K562 (cell line): Measurements from ENCODE around the gene FCHO2. TPM values are rescaled to one million over a fixed set of nuclear protein-coding genes. Genes with fewer than 3 reads are reported as not detected.

Source experiments
- ATAC-seq: fragments of 200-7000 bp; cut with Tn5 transposase; 3 replicates; pipeline ENCODE4 v1.9.1; 2020; ENCODE audit warnings: moderate library complexity
- BruUV-seq: library from RNA; stranded (reverse); fragments of 400-500 nt; replicated peaks from 2 replicates; lab custom pipeline; 2021; lab: Mats Ljungman, UMichigan
- CTCF ChIA-PET: fragments of 300-600 bp; formaldehyde crosslinking; extraction: SDS; loops from one replicate; lab custom pipeline; 2021; ENCODE audit warnings: low intra/inter-chr PET ratio; lab: Yijun Ruan, JAX
- POLR2A ChIA-PET: fragments of 300-600, 350-650 bp; sonication (Branson Sonifier 250); formaldehyde crosslinking; extraction: SDS; loops from one replicate; lab custom pipeline; 2021; ENCODE audit warnings: antibody characterized with exemption, inconsistent platforms; lab: Yijun Ruan, JAX
- DNase-seq, 4 experiments: peaks; one replicate each; pipeline versions ENCODE4 v3.0.0 to v3.0.0-alpha.2; 2011 to 2018; ENCODE audit warnings: low spot score in 3 of 4, mixed read lengths in 3 of 4; ENCODE audit errors: extremely low read depth in 1 of 4
- FAIRE-seq: peaks from 2 replicates; lab custom pipeline; 2011; peaks lifted over from hg19 to GRCh38; lab: Jason Lieb, UNC
- H2AFZ ChIP-seq: 2 replicates; pipeline ENCODE4 v1.6.0; 2011; ENCODE audit warnings: low read depth, low read length, control low read depth, inconsistent platforms
- H3K27ac ChIP-seq: fragments of 200-600 bp; 3 replicates; pipeline ENCODE4 v1.8.0; 2011; ENCODE audit warnings: low read depth, mild to moderate bottlenecking, control low read depth, inconsistent platforms, low read length, moderate library complexity, mixed read lengths; ENCODE audit errors: extremely low read depth
- H3K27me3 ChIP-seq, 2 experiments: fragments of 300-600 bp in 1 of 2; 2 replicates in 1 of 2; 3 replicates in 1 of 2; pipeline versions ENCODE4 v1.6.0 to v1.8.0; 2011; ENCODE audit warnings: inconsistent platforms in 2 of 2, low read length in 2 of 2, mild to moderate bottlenecking in 1 of 2, mixed read lengths in 1 of 2, moderate library complexity in 1 of 2; ENCODE audit not compliant: control insufficient read depth in 2 of 2, insufficient read depth in 2 of 2
- H3K36me3 ChIP-seq: fragments of 300-600 bp; 3 replicates; pipeline ENCODE4 v1.8.0; 2011; ENCODE audit warnings: mild to moderate bottlenecking, low read length, inconsistent platforms; ENCODE audit not compliant: control insufficient read depth, insufficient read depth
- H3K4me1 ChIP-seq, 2 experiments: fragments of 200-600 bp in 1 of 2; replicated peaks in 1 of 2; 2 replicates in 1 of 2; 3 replicates in 1 of 2; pipeline versions ENCODE4 v1.5.1 to v1.8.0; 2011; ENCODE audit warnings: inconsistent platforms in 2 of 2, low read length in 2 of 2, mild to moderate bottlenecking in 1 of 2, mixed read lengths in 1 of 2, moderate library complexity in 1 of 2; ENCODE audit not compliant: control insufficient read depth in 2 of 2, insufficient read depth in 2 of 2
- H3K4me2 ChIP-seq: 2 replicates; pipeline ENCODE4 v1.6.1; 2011; ENCODE audit warnings: low read length, control low read depth, inconsistent platforms, mixed read lengths; ENCODE audit not compliant: insufficient read depth
- H3K4me3 ChIP-seq: fragments of 200-600 bp; sonication (generic), shearing (Covaris generic); 2 replicates; pipeline ENCODE4 v1.5.1; 2016; ENCODE audit warnings: control low read depth, inconsistent platforms
- H3K79me2 ChIP-seq: fragments of 200-600 bp; 3 replicates; pipeline ENCODE4 v1.8.0; 2011; ENCODE audit warnings: low read length, inconsistent platforms; ENCODE audit not compliant: control insufficient read depth, insufficient read depth
- H3K9ac ChIP-seq, 2 experiments: 2 replicates each; pipeline versions ENCODE4 v1.6.0 to v1.6.1; 2011; ENCODE audit warnings: low read depth in 2 of 2, low read length in 2 of 2, control low read depth in 1 of 2, inconsistent platforms in 1 of 2, mild to moderate bottlenecking in 1 of 2, mixed read lengths in 1 of 2; ENCODE audit not compliant: insufficient read depth in 1 of 2
- H3K9me1 ChIP-seq: one replicate; pipeline ENCODE4 v1.6.0; 2011; ENCODE audit warnings: inconsistent platforms, mild to moderate bottlenecking, low read length, moderate library complexity; ENCODE audit not compliant: control insufficient read depth, insufficient read depth
- H3K9me3 ChIP-seq: replicated peaks from 2 replicates; pipeline ENCODE4 v1.5.1; 2011; ENCODE audit warnings: low read depth, low read length, inconsistent platforms; ENCODE audit not compliant: control insufficient read depth, insufficient read depth
- H4K20me1 ChIP-seq: replicated peaks from 2 replicates; pipeline ENCODE4 v1.6.1; 2011; ENCODE audit warnings: low read length, inconsistent platforms, mixed read lengths; ENCODE audit not compliant: control insufficient read depth, insufficient read depth
- COPS2 ChIP-seq: fragments of 450-650 bp; conservative IDR thresholded peaks from 2 replicates; pipeline ENCODE4 v1.6.1; 2016; ENCODE audit warnings: mild to moderate bottlenecking, moderate library complexity
- CREB1 ChIP-seq, 2 experiments: sonication (generic) in 1 of 2; formaldehyde crosslinking in 1 of 2; IDR thresholded peaks; 2 replicates each; pipeline versions ENCODE4 v1.6.1 to v1.8.0; 2012 to 2022; ENCODE audit warnings: inconsistent platforms in 1 of 2, mild to moderate bottlenecking in 1 of 2, missing genetic modification reagents in 1 of 2, moderate library complexity in 1 of 2
- EZH2 ChIP-seq: IDR thresholded peaks from 2 replicates; pipeline ENCODE4 v1.6.1; 2012; ENCODE audit warnings: low read depth, mild to moderate bottlenecking, inconsistent platforms, low read length, borderline replicate concordance
- MEF2D ChIP-seq: conservative IDR thresholded peaks from 2 replicates; pipeline ENCODE4 v1.6.1; 2016; ENCODE audit warnings: low read depth, missing genetic modification characterization, missing compliant biosample characterization
- NR2C1 ChIP-seq, 2 experiments: fragments of 450-650 bp; IDR thresholded peaks; 2 replicates each; pipeline ENCODE4 v1.6.1; 2017; ENCODE audit warnings: mild to moderate bottlenecking in 2 of 2, antibody characterized with exemption in 1 of 2, inconsistent platforms in 1 of 2, missing compliant biosample characterization in 1 of 2, missing genetic modification characterization in 1 of 2
- SRSF1 ChIP-seq: fragments of 200-400 bp; formaldehyde crosslinking; IDR thresholded peaks from 2 replicates; pipeline ENCODE4 v1.6.1; 2017; ENCODE audit warnings: mild to moderate bottlenecking, low read depth, low read length, moderate library complexity
- TAF9B ChIP-seq: fragments of 450-650 bp; IDR thresholded peaks from 2 replicates; pipeline ENCODE4 v1.6.1; 2018; ENCODE audit warnings: mild to moderate bottlenecking; ENCODE audit not compliant: partially characterized antibody
- WHSC1 ChIP-seq: IDR thresholded peaks from one replicate; pipeline ENCODE4 v1.6.1; 2012; ENCODE audit warnings: low read length, control low read depth, inconsistent platforms
- ZBTB40 ChIP-seq, 2 experiments: fragments of 450-650 bp in 1 of 2; sonication (generic) in 1 of 2; formaldehyde crosslinking in 1 of 2; IDR thresholded peaks; 2 replicates each; pipeline versions ENCODE4 v1.7.1 to v1.9.0; 2016 to 2022; ENCODE audit warnings: inconsistent platforms in 1 of 2, mild to moderate bottlenecking in 1 of 2, missing genetic modification reagents in 1 of 2
- ZNF436 ChIP-seq: fragments of 250-450, 450-650 bp; sonication (Bioruptor Pico); formaldehyde crosslinking; IDR thresholded peaks from 2 replicates; pipeline ENCODE4 v1.7.0; 2020; ENCODE audit warnings: mild to moderate bottlenecking
- WGBS: fragments of 100-300 bp; shearing (Covaris generic); methylation state at CpG from one replicate; pipeline ENCODE4 v1.1.6; 2016; ENCODE audit warnings: low coverage, mixed read lengths; ENCODE audit not compliant: insufficient coverage; ENCODE audit errors: missing lambda C conversion rate; 5-methylcytosine and 5-hydroxymethylcytosine counted together
- in situ Hi-C: fragments of 300-500 bp; cut with MboI; formaldehyde crosslinking; loops from 4 replicates; pipeline ENCODE4 v1.15.0; 2018; ENCODE audit warnings: inconsistent platforms, mixed read lengths
- intact Hi-C: fragments of 100-400 bp; cut with micrococcal nuclease; formaldehyde crosslinking; loops from 2 replicates; pipeline ENCODE4 v1.14.2; 2022
- polyA plus RNA-seq, 8 experiments: library from polyadenylated mRNA; depleted of rRNA in 4 of 8; stranded (reverse) in 5 of 8; unstranded in 3 of 8; fragments of >200 nt; fragmentation: Nextera tagmentation in 2 of 8; fragmentation: Illumina TruSeq in 1 of 8; extraction: Ambion mirVana in 2 of 8; extraction: Trizol in 1 of 8; gene quantifications; 2 replicates each; pipeline versions ENCODE4 v1.2.1 to v1.2.3, GENCODE V29; 2011 to 2014; ENCODE audit warnings: inconsistent platforms in 1 of 8, missing spikeins in 1 of 8
- total RNA-seq, 7 experiments: library from RNA; depleted of rRNA in 6 of 7; stranded (reverse); fragments of >200 nt in 6 of 7; fragmentation: Illumina TruSeq in 2 of 7; extraction: Trizol in 2 of 7; gene quantifications; 2 replicates each; pipeline versions ENCODE4 v1.2.1 to v1.2.3, GENCODE V29; 2011 to 2021; ENCODE audit warnings: low replicate concordance in 1 of 7
- TF ChIP-seq, protein P1 (sequence below): fragments of 250-450 bp; sonication (Bioruptor Pico); IDR thresholded peaks from 2 replicates; pipeline ENCODE4 v1.5.0; 2020; ENCODE audit warnings: mild to moderate bottlenecking, borderline replicate concordance

FCHO2 gene
- total and polyA plus RNA-seq, 9 of the 15 experiments (the other 6 are each of a cell fraction or from before 2014, with no cell fraction given) = 4.4 to 13.4 (median 8.3) TPM

- H2AFZ ChIP-seq = no peak overlapping the region
- ChIA-PET POLR2A (interaction anchor here (1.0 to 1.5 kb wide), 2 partner anchors 16 to 36 kb away, joined by 3 to 7 read pairs; no protein-coding TSS in a partner anchor), CTCF (no interaction called here)
- H3K4me2 ChIP-seq = no peak overlapping the region
- no peaks in the 10 kb centered on the region for H3K9me1 ChIP-seq
- H3K9ac ChIP-seq = no peak overlapping the region
- no peaks in the 10 kb centered on the region for H3K9me3 ChIP-seq
- H4K20me1 ChIP-seq = no peaks in the 10 kb centered on the region
- H3K36me3 ChIP-seq = no peaks in the 10 kb centered on the region
- 0% methylated on average over 1 of the region's 1 CpG for WGBS
- no peak for ATAC-seq
- H3K27me3 ChIP-seq = peaks cover 7 to 19% of the 10 kb centered on the region in 2 experiments; a peak in 4 of 5 replicates
- intact Hi-C loops = no loop called here
- no peak overlapping the region for H3K4me3 ChIP-seq
- BruUV-seq = no TSS peak
- DNase-seq = no peak
- H3K79me2 ChIP-seq = no peaks in the 10 kb centered on the region
- no peak for FAIRE-seq
- no peaks in the 10 kb centered on the region for H3K4me1 ChIP-seq
- in situ Hi-C loops = no loop called here
- no peak overlapping the region for H3K27ac ChIP-seq
- TF ChIP-seq WHSC1 (no peak), TAF9B (no peak), CREB1 (IDR thresholded peaks at IDR 0.05) (no peak), CREB1 (CRISPR knock-in tag; IDR thresholded peaks at IDR 0.05) (no peak), COPS2 (no peak), ZNF436 (no peak), MEF2D (tag) (no peak), EZH2 (no peak), ZBTB40 (IDR thresholded peaks at IDR 0.05) (no peak), ZBTB40 (CRISPR knock-in tag; IDR thresholded peaks at IDR 0.05) (no peak), NR2C1 (IDR thresholded peaks at IDR 0.05) (no peak), NR2C1 (tag; IDR thresholded peaks at IDR 0.05) (no peak), SRSF1 (no peak)
- TF ChIP-seq, protein P1, sequence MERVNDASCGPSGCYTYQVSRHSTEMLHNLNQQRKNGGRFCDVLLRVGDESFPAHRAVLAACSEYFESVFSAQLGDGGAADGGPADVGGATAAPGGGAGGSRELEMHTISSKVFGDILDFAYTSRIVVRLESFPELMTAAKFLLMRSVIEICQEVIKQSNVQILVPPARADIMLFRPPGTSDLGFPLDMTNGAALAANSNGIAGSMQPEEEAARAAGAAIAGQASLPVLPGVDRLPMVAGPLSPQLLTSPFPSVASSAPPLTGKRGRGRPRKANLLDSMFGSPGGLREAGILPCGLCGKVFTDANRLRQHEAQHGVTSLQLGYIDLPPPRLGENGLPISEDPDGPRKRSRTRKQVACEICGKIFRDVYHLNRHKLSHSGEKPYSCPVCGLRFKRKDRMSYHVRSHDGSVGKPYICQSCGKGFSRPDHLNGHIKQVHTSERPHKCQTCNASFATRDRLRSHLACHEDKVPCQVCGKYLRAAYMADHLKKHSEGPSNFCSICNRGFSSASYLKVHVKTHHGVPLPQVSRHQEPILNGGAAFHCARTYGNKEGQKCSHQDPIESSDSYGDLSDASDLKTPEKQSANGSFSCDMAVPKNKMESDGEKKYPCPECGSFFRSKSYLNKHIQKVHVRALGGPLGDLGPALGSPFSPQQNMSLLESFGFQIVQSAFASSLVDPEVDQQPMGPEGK (CRISPR knock-in tag) = no peak
Measured at GRCh38 chr5:73130811-73131210, 175.0 kb downstream of the FCHO2 start.
